Measurements from ENCODE around the gene AP2M1. TPM values are rescaled to one million over a fixed set of nuclear protein-coding genes. Genes with fewer than 3 reads are reported as not detected.
A peak's percentile ranks its signal among the peaks of the same experiment; 100 is the strongest.

AP2M1 gene
- total RNA-seq, 2 experiments from 2014 or later = 192 to 204 TPM

GRCh38 chr3:184227481-184227935 lies 52.9 kb downstream of the AP2M1 start:
- Mint-ChIP-seq H3K27me3 (peaks cover 48% of the 10 kb centered on the region), H3K27ac (no peak overlapping the region), H3K4me1 (peaks cover 6% of the 10 kb centered on the region), H3K9me3 (ENCODE audit: low read depth) (no peaks in the 10 kb centered on the region), H3K4me3 (no peak overlapping the region), H3K36me3 (ENCODE audit: low read depth) (no peaks in the 10 kb centered on the region)
- POLR2A ChIA-PET = interaction anchor here (0.8 kb wide), 1 partner anchor 22 kb away, joined by 4 read pairs; the partner anchor contains the start of gene EEF1AKMT4
- CTCF ChIA-PET = interaction anchor here (0.5 to 3.7 kb wide), 44 partner anchors 9 to 1318 kb away, joined by 3 to 33 read pairs (median 4); partner anchors contain the start of genes ALG3, AP2M1, CAMK2N2 and EEF1AKMT4
- DNase-seq (peak; percentile 68), ATAC-seq (peak; percentile 56)
- intact Hi-C loops (cut with DNase I, micrococcal nuclease) = loop anchor here (1.0 to 2.0 kb wide), 3 partner anchors 22 to 62 kb away; partner anchors contain the start of gene EEF1AKMT4 (in 1 of the 2)

GRCh38 chr3:184228376-184229137 lies 53.9 kb downstream of the AP2M1 start:
- intact Hi-C loops (cut with DNase I, micrococcal nuclease) = loop anchor here in 1 of 2 experiments (1.0 kb wide), 3 partner anchors 21 to 42 kb away; partner anchors contain the start of genes ABCF3 and EEF1AKMT4
- ChIA-PET POLR2A (no interaction called here), CTCF (interaction anchor here (0.6 to 3.7 kb wide), 31 partner anchors 8 to 363 kb away, joined by 3 to 33 read pairs (median 6); partner anchors contain the start of genes ALG3, AP2M1, CAMK2N2 and EEF1AKMT4)
- no peak for ATAC-seq
- H3K36me3 Mint-ChIP-seq (ENCODE audit: low read depth) = no peaks in the 10 kb centered on the region
- H3K9me3 Mint-ChIP-seq (ENCODE audit: low read depth) = no peaks in the 10 kb centered on the region
- peaks cover 53% of the 10 kb centered on the region for H3K27me3 Mint-ChIP-seq
- H3K4me1 Mint-ChIP-seq = peaks cover 6% of the 10 kb centered on the region
- H3K27ac Mint-ChIP-seq = no peak overlapping the region
- DNase-seq = no peak
- peak overlapping the region; percentile 56 for H3K4me3 Mint-ChIP-seq

GRCh38 chr3:184229394-184230080 lies 54.9 kb downstream of the AP2M1 start, which contains the start of gene VWA5B2:
Gene VWA5B2, plus strand, starts transcription at chr3:184229585. Its CDS starts 944 bp downstream, at chr3:184230529.
- H3K9me3 Mint-ChIP-seq (ENCODE audit: low read depth) = no peaks in the 10 kb centered on the region
- ATAC-seq (peak; percentile 93), DNase-seq (peak; percentile 78)
- intact Hi-C loops (cut with DNase I, micrococcal nuclease) = loop anchor here in 1 of 2 experiments (1.0 kb wide), 3 partner anchors 20 to 43 kb away; partner anchors contain the start of genes ABCF3 and EEF1AKMT4
- H3K27me3 Mint-ChIP-seq = peaks cover 50% of the 10 kb centered on the region
- H3K36me3 Mint-ChIP-seq (ENCODE audit: low read depth) = no peaks in the 10 kb centered on the region
- H3K4me3 Mint-ChIP-seq = peak within 1 kb of the TSS; percentile 56
- ChIA-PET CTCF (interaction anchor here (0.5 to 2.1 kb wide), 11 partner anchors 8 to 334 kb away, joined by 3 to 6 read pairs (median 3); partner anchors contain the start of gene EEF1AKMT4), POLR2A (no interaction called here)
- H3K27ac Mint-ChIP-seq = no peak within 1 kb of the TSS
- peaks cover 6% of the 10 kb centered on the region for H3K4me1 Mint-ChIP-seq

GRCh38 chr3:184230081-184230602 lies 55.5 kb downstream of the AP2M1 start:
- Mint-ChIP-seq H3K4me1 (peaks cover 6% of the 10 kb centered on the region), H3K9me3 (ENCODE audit: low read depth) (no peaks in the 10 kb centered on the region), H3K27me3 (peaks cover 49% of the 10 kb centered on the region), H3K4me3 (no peak overlapping the region), H3K27ac (no peak overlapping the region), H3K36me3 (ENCODE audit: low read depth) (no peaks in the 10 kb centered on the region)
- POLR2A ChIA-PET = no interaction called here
- ATAC-seq (no peak), DNase-seq (no peak)
- CTCF ChIA-PET = interaction anchor here (0.5 to 1.7 kb wide), 8 partner anchors 10 to 149 kb away, joined by 3 to 6 read pairs (median 4); partner anchors contain the start of gene EEF1AKMT4
- intact Hi-C loops (cut with DNase I, micrococcal nuclease) = no loop called here

GRCh38 chr3:184230603-184231528 lies 56.2 kb downstream of the AP2M1 start:
- no peak overlapping the region for H3K27ac Mint-ChIP-seq
- peaks cover 46% of the 10 kb centered on the region for H3K27me3 Mint-ChIP-seq
- POLR2A ChIA-PET = no interaction called here

GRCh38 chr3:184231671-184232070 lies 57.0 kb downstream of the AP2M1 start:
- H3K4me3 Mint-ChIP-seq = peak overlapping the region; percentile 4
- CTCF ChIA-PET = interaction anchor here (0.5 to 1.8 kb wide), 3 partner anchors 16 to 190 kb away, joined by 3 to 6 read pairs (median 3); no protein-coding TSS in a partner anchor
- peaks cover 41% of the 10 kb centered on the region for H3K27me3 Mint-ChIP-seq

More at GRCh38 chr3:184230603-184231528, 56.2 kb downstream of the AP2M1 start:
- Mint-ChIP-seq H3K36me3 (ENCODE audit: low read depth) (no peaks in the 10 kb centered on the region), H3K4me1 (peaks cover 6% of the 10 kb centered on the region), H3K9me3 (ENCODE audit: low read depth) (no peaks in the 10 kb centered on the region), H3K4me3 (peak overlapping the region; percentile 48)
- DNase-seq (no peak), ATAC-seq (no peak)
- CTCF ChIA-PET = interaction anchor here (0.5 to 1.8 kb wide), 9 partner anchors 10 to 189 kb away, joined by 3 to 6 read pairs (median 3); partner anchors contain the start of gene EEF1AKMT4
- intact Hi-C loops (cut with DNase I, micrococcal nuclease) = no loop called here

GRCh38 chr3:184233127-184233843 lies 58.6 kb downstream of the AP2M1 start:
- POLR2A ChIA-PET = no interaction called here
- Mint-ChIP-seq H3K4me3 (no peak overlapping the region), H3K4me1 (peaks cover 6% of the 10 kb centered on the region), H3K27ac (no peak overlapping the region), H3K27me3 (peaks cover 30% of the 10 kb centered on the region), H3K9me3 (ENCODE audit: low read depth) (no peaks in the 10 kb centered on the region), H3K36me3 (ENCODE audit: low read depth) (no peaks in the 10 kb centered on the region)
- DNase-seq = no peak
- ATAC-seq = no peak
- intact Hi-C loops (cut with DNase I, micrococcal nuclease) = no loop called here
- CTCF ChIA-PET = interaction anchor here (1.3 to 1.8 kb wide), 2 partner anchors 17 to 29 kb away, joined by 3 to 6 read pairs; no protein-coding TSS in a partner anchor

More at GRCh38 chr3:184231671-184232070, 57.0 kb downstream of the AP2M1 start:
- DNase-seq (no peak), ATAC-seq (no peak)
- Mint-ChIP-seq H3K36me3 (ENCODE audit: low read depth) (no peaks in the 10 kb centered on the region), H3K9me3 (ENCODE audit: low read depth) (no peaks in the 10 kb centered on the region), H3K4me1 (peaks cover 6% of the 10 kb centered on the region), H3K27ac (no peak overlapping the region)
- intact Hi-C loops (cut with DNase I, micrococcal nuclease) = no loop called here
- POLR2A ChIA-PET = no interaction called here

Other genes starting within 250 kb of the AP2M1 start
- 10 to 100 TPM; 12.5 to 15.8 TPM for gene ABCC5, start 157.0 kb upstream of the AP2M1 start, total RNA-seq
- gene HTR3D, start 143.1 kb upstream of the AP2M1 start, total RNA-seq = not detected
- gene HTR3C, start 121.8 kb upstream of the AP2M1 start, total RNA-seq = not detected
- not detected for gene HTR3E, start 77.8 kb upstream of the AP2M1 start, total RNA-seq
- 10 to 100 TPM; 46.4 to 60.6 TPM for gene EIF2B5, start 39.5 kb upstream of the AP2M1 start, total RNA-seq
- 10 to 100 TPM; 24.9 to 29.6 TPM for gene DVL3, start 19.5 kb upstream of the AP2M1 start, total RNA-seq
- gene ABCF3, start 11.3 kb downstream of the AP2M1 start, total RNA-seq = 10 to 100 TPM; 58.2 to 66.2 TPM
- not detected for gene VWA5B2, start 54.7 kb downstream of the AP2M1 start, total RNA-seq
- 10 to 100 TPM; 39.9 to 40.9 TPM for gene ALG3, start 74.1 kb downstream of the AP2M1 start, total RNA-seq
- gene EEF1AKMT4, start 74.8 kb downstream of the AP2M1 start, total RNA-seq = 1 to 10 TPM; 4.8 to 5.8 TPM
- gene CAMK2N2, start 86.7 kb downstream of the AP2M1 start, total RNA-seq = under 1 TPM; 0.18 to 0.25 TPM
- not detected for gene ECE2, start 101.2 kb downstream of the AP2M1 start, total RNA-seq
- 100 to 1,000 TPM; 207 to 236 TPM for gene PSMD2, start 124.4 kb downstream of the AP2M1 start, total RNA-seq
- 100 to 1,000 TPM; 479 to 556 TPM for gene EIF4G1, start 139.8 kb downstream of the AP2M1 start, total RNA-seq
- gene FAM131A, start 162.7 kb downstream of the AP2M1 start, total RNA-seq = 1 to 10 TPM; 3.7 to 4.5 TPM
- 1 to 10 TPM; 4.6 to 4.7 TPM for gene CLCN2, start 186.8 kb downstream of the AP2M1 start, total RNA-seq
- gene POLR2H, start 186.9 kb downstream of the AP2M1 start, total RNA-seq = 100 to 1,000 TPM; 130 to 143 TPM
- gene THPO, start 203.4 kb downstream of the AP2M1 start, total RNA-seq = not detected
- under 1 TPM in 1 of 2 experiments, not detected in 1; 0.23 TPM for gene CHRD, start 205.2 kb downstream of the AP2M1 start, total RNA-seq

Measured in activated CD4-positive, alpha-beta T cell treated with anti-CD3 and anti-CD28 coated beads for 36 hours (primary cell).